KMS-11 (cell line): ENCODE measurements around the gene PDZRN4.

ENCODE experiments used
- H2AFZ ChIP-seq: fragments of 200-600 bp; sonication (generic); 2 replicates; pipeline ENCODE4 v1.6.1; 2016; ENCODE audit warnings: antibody characterized with exemption, mixed run types, low read depth
- H3K27ac ChIP-seq: fragments of 200-600 bp; sonication (generic); 2 replicates; pipeline ENCODE4 v1.6.1; 2016; ENCODE audit warnings: mild to moderate bottlenecking, mixed run types
- H3K27me3 ChIP-seq: fragments of 200-600 bp; sonication (generic); 2 replicates; pipeline ENCODE4 v1.6.1; 2017; ENCODE audit warnings: mild to moderate bottlenecking, low read depth, mixed run types, moderate library complexity; ENCODE audit not compliant: insufficient read depth
- H3K36me3 ChIP-seq: fragments of 200-600 bp; sonication (generic); 2 replicates; pipeline ENCODE4 v1.6.1; 2017; ENCODE audit warnings: mild to moderate bottlenecking, mixed run types; ENCODE audit not compliant: insufficient read depth
- H3K4me1 ChIP-seq: fragments of 200-600 bp; sonication (generic); 2 replicates; pipeline ENCODE4 v1.6.1; 2016; ENCODE audit warnings: mild to moderate bottlenecking, low read depth, mixed run types; ENCODE audit not compliant: poor library complexity, severe bottlenecking
- H3K4me2 ChIP-seq: fragments of 200-600 bp; sonication (generic); 2 replicates; pipeline ENCODE4 v1.7.0; 2016; ENCODE audit warnings: mild to moderate bottlenecking, mixed run types
- H3K4me3 ChIP-seq: fragments of 200-600 bp; sonication (generic); IDR thresholded peaks from 2 replicates; pipeline ENCODE4 v1.6.1; 2017; ENCODE audit warnings: low read depth, low read length, mixed read lengths; ENCODE audit not compliant: insufficient read depth
- H3K79me2 ChIP-seq: fragments of 200-600 bp; sonication (generic); 2 replicates; pipeline ENCODE4 v1.6.1; 2016; ENCODE audit warnings: low read depth, mixed run types; ENCODE audit not compliant: insufficient read depth
- H3K9ac ChIP-seq: fragments of 200-600 bp; sonication (generic); 2 replicates; pipeline ENCODE4 v1.6.1; 2016; ENCODE audit warnings: mild to moderate bottlenecking, mixed run types
- H4K20me1 ChIP-seq: fragments of 200-600 bp; sonication (generic); 2 replicates; pipeline ENCODE4 v1.6.1; 2016; ENCODE audit warnings: mild to moderate bottlenecking, mixed run types; ENCODE audit not compliant: insufficient read depth
- CTCF ChIP-seq: fragments of 200-600 bp; sonication (generic); conservative IDR thresholded peaks from 2 replicates; pipeline ENCODE4 v1.6.1; 2017; ENCODE audit warnings: low read depth, mild to moderate bottlenecking, antibody characterized with exemption, low read length, moderate library complexity, mixed read lengths

Gene PDZRN4

GRCh38 chr12:41264281-41264680 is 76.2 kb downstream of the PDZRN4 start:
- H3K4me1 ChIP-seq = no peaks in the 10 kb centered on the region
- H3K79me2 ChIP-seq = no peaks in the 10 kb centered on the region
- H2AFZ ChIP-seq = no peak overlapping the region
- no peaks in the 10 kb centered on the region for H4K20me1 ChIP-seq
- H3K4me3 ChIP-seq = no peak overlapping the region
- H3K27ac ChIP-seq = no peak overlapping the region
- no peak overlapping the region for H3K4me2 ChIP-seq
- no peak overlapping the region for H3K9ac ChIP-seq
- no peaks in the 10 kb centered on the region for H3K27me3 ChIP-seq
- TF ChIP-seq CTCF = 0 out of 2 replicates have a peak, but pooled peaks have one; percentile 54
- no peaks in the 10 kb centered on the region for H3K36me3 ChIP-seq

- no peak overlapping the region for H3K4me2 ChIP-seq
- no peak overlapping the region for H2AFZ ChIP-seq
- no peak overlapping the region for H3K4me3 ChIP-seq
- H3K4me1 ChIP-seq = no peaks in the 10 kb centered on the region
- H3K27me3 ChIP-seq = no peaks in the 10 kb centered on the region
- no peak overlapping the region for H3K9ac ChIP-seq
- no peak for TF ChIP-seq CTCF
- H3K79me2 ChIP-seq = no peaks in the 10 kb centered on the region
- H3K36me3 ChIP-seq = no peaks in the 10 kb centered on the region
- no peaks in the 10 kb centered on the region for H4K20me1 ChIP-seq
- no peak overlapping the region for H3K27ac ChIP-seq
These were observed 80.9 kb downstream of the PDZRN4 start for GRCh38 chr12:41269056-41269455.

- Histone ChIP-seq H3K27ac (no peak overlapping the region), H3K4me1 (no peaks in the 10 kb centered on the region), H4K20me1 (no peaks in the 10 kb centered on the region), H3K4me3 (no peak overlapping the region), H3K79me2 (no peaks in the 10 kb centered on the region), H2AFZ (no peak overlapping the region), H3K27me3 (no peaks in the 10 kb centered on the region), H3K9ac (no peak overlapping the region), H3K36me3 (no peaks in the 10 kb centered on the region), H3K4me2 (no peak overlapping the region)
- no peak for TF ChIP-seq CTCF
These were observed 83.4 kb downstream of the PDZRN4 start for GRCh38 chr12:41271489-41271888.

GRCh38 chr12:41274643-41275042 is 86.5 kb downstream of the PDZRN4 start:
- H3K27me3 ChIP-seq = no peaks in the 10 kb centered on the region
- H3K79me2 ChIP-seq = no peaks in the 10 kb centered on the region
- no peak overlapping the region for H3K9ac ChIP-seq
- no peaks in the 10 kb centered on the region for H3K4me1 ChIP-seq
- no peak overlapping the region for H3K4me3 ChIP-seq
- H4K20me1 ChIP-seq = no peaks in the 10 kb centered on the region
- no peak overlapping the region for H3K4me2 ChIP-seq
- H3K36me3 ChIP-seq = no peaks in the 10 kb centered on the region
- no peak overlapping the region for H2AFZ ChIP-seq
- no peak for TF ChIP-seq CTCF
- no peak overlapping the region for H3K27ac ChIP-seq
